ENCODE measurements around the gene TYMP.

TYMP gene

GRCh38 chr22:50502628-50503474 lies 27.0 kb downstream of the TYMP start:
- peaks cover 8% of the 10 kb centered on the region; the same call in 1 of the 2 replicates for H3F3A ChIP-seq (ENCODE audit: insufficient read depth, low read length)
- no peak for TF ChIP-seq CTCF (IDR thresholded peaks at IDR 0.05; ENCODE audit: low read length)
- no peak for TF ChIP-seq EZH2 (optimal IDR thresholded peaks at IDR 0.05; ENCODE audit: low read depth, low read length)
- no peak for TF ChIP-seq EZH2phosphoT487 (IDR thresholded peaks at IDR 0.05; ENCODE audit: low read length)
- no peak for DNase-seq

GRCh38 chr22:50502096-50502495 lies 27.7 kb downstream of the TYMP start:
- H2AFZ ChIP-seq (ENCODE audit: low read length), result no peak overlapping the region
- H3K9ac ChIP-seq (ENCODE audit: low read length), result no peak overlapping the region
- peaks cover 9% of the 10 kb centered on the region; the same call in 1 of the 2 replicates for H3F3A ChIP-seq (ENCODE audit: insufficient read depth, low read length)
- H3K27me3 ChIP-seq (replicated peaks; ENCODE audit: insufficient read depth, low read length), result no peaks in the 10 kb centered on the region
- no peaks in the 10 kb centered on the region for H3K4me1 ChIP-seq (ENCODE audit: low read length)
- peaks cover 26% of the 10 kb centered on the region for H3K79me2 ChIP-seq (ENCODE audit: low read length)
- H3K9me2 ChIP-seq (replicated peaks; ENCODE audit: insufficient read depth, low read length), result no peaks in the 10 kb centered on the region
- H3K36me3 ChIP-seq (replicated peaks; ENCODE audit: insufficient read depth, low read length), result no peaks in the 10 kb centered on the region
- TF ChIP-seq CTCF (IDR thresholded peaks at IDR 0.05; ENCODE audit: low read length), result no peak
- no peak for TF ChIP-seq EZH2phosphoT487 (IDR thresholded peaks at IDR 0.05; ENCODE audit: low read length)
- TF ChIP-seq EZH2 (optimal IDR thresholded peaks at IDR 0.05; ENCODE audit: low read depth, low read length), result no peak
- DNase-seq, result no peak
- H3K4me3 ChIP-seq (ENCODE audit: low read length), result no peak overlapping the region
- no peak overlapping the region for H3K4me2 ChIP-seq (ENCODE audit: low read depth, low read length)
- no peaks in the 10 kb centered on the region for H4K20me1 ChIP-seq (ENCODE audit: insufficient read depth, low read length)
- no peaks in the 10 kb centered on the region for H3K9me3 ChIP-seq (replicated peaks; ENCODE audit: insufficient read depth, low read length)
- no peak overlapping the region for H3K27ac ChIP-seq (ENCODE audit: low read length)

More at GRCh38 chr22:50502628-50503474, 27.0 kb downstream of the TYMP start:
- Histone ChIP-seq H3K4me3 (ENCODE audit: low read length) (no peak overlapping the region), H3K27ac (ENCODE audit: low read length) (no peak overlapping the region), H3K27me3 (replicated peaks; ENCODE audit: insufficient read depth, low read length) (no peaks in the 10 kb centered on the region), H3K9me3 (replicated peaks; ENCODE audit: insufficient read depth, low read length) (no peaks in the 10 kb centered on the region), H3K9ac (ENCODE audit: low read length) (no peak overlapping the region), H3K4me1 (ENCODE audit: low read length) (no peaks in the 10 kb centered on the region), H2AFZ (ENCODE audit: low read length) (no peak overlapping the region), H3K9me2 (replicated peaks; ENCODE audit: insufficient read depth, low read length) (no peaks in the 10 kb centered on the region), H3K36me3 (replicated peaks; ENCODE audit: insufficient read depth, low read length) (no peaks in the 10 kb centered on the region), H3K4me2 (ENCODE audit: low read depth, low read length) (no peak overlapping the region), H4K20me1 (ENCODE audit: insufficient read depth, low read length) (no peaks in the 10 kb centered on the region), H3K79me2 (ENCODE audit: low read length) (peaks cover 29% of the 10 kb centered on the region)

GRCh38 chr22:50500452-50500851 lies 29.4 kb downstream of the TYMP start:
- H3K4me2 ChIP-seq (ENCODE audit: low read depth, low read length), result no peak overlapping the region
- H2AFZ ChIP-seq (ENCODE audit: low read length), result no peak overlapping the region
- H4K20me1 ChIP-seq (ENCODE audit: insufficient read depth, low read length), result no peaks in the 10 kb centered on the region
- H3K9me2 ChIP-seq (replicated peaks; ENCODE audit: insufficient read depth, low read length), result no peaks in the 10 kb centered on the region
- no peaks in the 10 kb centered on the region for H3K9me3 ChIP-seq (replicated peaks; ENCODE audit: insufficient read depth, low read length)
- no peak overlapping the region for H3K27ac ChIP-seq (ENCODE audit: low read length)
- H3K4me3 ChIP-seq (ENCODE audit: low read length), result no peak overlapping the region
- peaks cover 9% of the 10 kb centered on the region for H3K79me2 ChIP-seq (ENCODE audit: low read length)
- H3K9ac ChIP-seq (ENCODE audit: low read length), result no peak overlapping the region
- no peaks in the 10 kb centered on the region for H3K36me3 ChIP-seq (replicated peaks; ENCODE audit: insufficient read depth, low read length)
- TF ChIP-seq EZH2 (optimal IDR thresholded peaks at IDR 0.05; ENCODE audit: low read depth, low read length) (no peak), EZH2phosphoT487 (IDR thresholded peaks at IDR 0.05; ENCODE audit: low read length) (no peak), CTCF (IDR thresholded peaks at IDR 0.05; ENCODE audit: low read length) (no peak)
- H3F3A ChIP-seq (ENCODE audit: insufficient read depth, low read length), result peaks cover 9% of the 10 kb centered on the region; the same call in 1 of the 2 replicates
- no peaks in the 10 kb centered on the region for H3K27me3 ChIP-seq (replicated peaks; ENCODE audit: insufficient read depth, low read length)
- no peaks in the 10 kb centered on the region for H3K4me1 ChIP-seq (ENCODE audit: low read length)
- DNase-seq, result no peak
